Forelimb muscle (tissue), 1 donor: ENCODE data around the gene MTHFD2L. TPM values are rescaled to one million over a fixed set of nuclear protein-coding genes. Genes with fewer than 3 reads are reported as not detected.
"Not testable (repeated sequence)": the region's sequence is repeated elsewhere in the genome, so short reads cannot be mapped to it uniquely, and the experiment has no call there.

Experiments
- DNase-seq: peaks from one replicate; pipeline ENCODE4 v3.0.0-alpha.2; 2013; ENCODE audit warnings: low read depth
- polyA plus RNA-seq: library from polyadenylated mRNA; unstranded; fragments of 120-200 nt; gene quantifications from one replicate; pipeline ENCODE4 v1.2.1, GENCODE V29; 2013; ENCODE audit not compliant: insufficient read length

The MTHFD2L gene
- polyA plus RNA-seq, 1 donor: 14.3 TPM

GRCh38 chr4:74331944-74332343 lies 174.0 kb downstream of the MTHFD2L start:
- DNase-seq: no peak

GRCh38 chr4:74334636-74335035 lies 176.7 kb downstream of the MTHFD2L start:
- DNase-seq: no peak

- no peak for DNase-seq
Measured at GRCh38 chr4:74335341-74336021, 177.6 kb downstream of the MTHFD2L start.

- no peak for DNase-seq
Measured at GRCh38 chr4:74338792-74339333, 180.9 kb downstream of the MTHFD2L start.

GRCh38 chr4:74339501-74339900 lies 181.6 kb downstream of the MTHFD2L start:
- no peak for DNase-seq

- not testable (repeated sequence) for DNase-seq
Measured at GRCh38 chr4:74340421-74340820, 182.5 kb downstream of the MTHFD2L start.

GRCh38 chr4:74344031-74344430 lies 186.1 kb downstream of the MTHFD2L start:
- no peak for DNase-seq

Other genes with a start within 250 kb of the MTHFD2L start
- gene PF4, start 176.1 kb upstream of the MTHFD2L start, polyA plus RNA-seq: 1.3 TPM
- 2.8 TPM for gene PPBP, start 169.9 kb upstream of the MTHFD2L start, polyA plus RNA-seq
- not detected for gene CXCL5, start 159.4 kb upstream of the MTHFD2L start, polyA plus RNA-seq
- 0.09 TPM for gene CXCL3, start 119.4 kb upstream of the MTHFD2L start, polyA plus RNA-seq
- 0.71 TPM for gene CXCL2, start 58.9 kb upstream of the MTHFD2L start, polyA plus RNA-seq
- 0.32 TPM for gene EPGN, start 150.4 kb downstream of the MTHFD2L start, polyA plus RNA-seq
- not detected for gene EREG, start 207.0 kb downstream of the MTHFD2L start, polyA plus RNA-seq